ENCODE data around the gene ANKRD33B. TPM values are rescaled to one million over a fixed set of nuclear protein-coding genes. Genes with fewer than 3 reads are reported as not detected.

The ANKRD33B gene
- total and polyA plus RNA-seq, 2 experiments from 2014 or later: 2.9 to 15.4 TPM

DNA sequence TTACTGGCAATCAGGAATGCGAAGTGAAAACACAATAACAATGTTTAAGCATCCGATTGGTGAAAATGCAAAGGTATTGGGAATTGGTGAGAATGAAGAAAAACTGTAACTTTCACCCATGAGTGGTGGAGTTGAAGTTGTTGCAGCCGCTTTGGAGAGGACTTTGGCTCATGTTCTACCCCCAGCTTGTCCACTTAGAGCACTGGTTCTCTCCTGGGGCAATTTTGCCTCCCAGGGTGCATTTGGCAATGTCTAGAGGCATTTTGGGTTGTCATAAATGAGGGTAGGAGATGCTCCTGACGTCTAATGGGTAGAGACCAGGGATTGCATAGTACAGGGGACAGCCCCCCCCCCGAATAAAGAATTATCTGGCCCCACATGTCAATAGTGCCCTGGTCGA is 46.2 kb downstream of the ANKRD33B start:
- H3K79me2 ChIP-seq (replicated peaks; ENCODE audit: insufficient read depth): no peaks in the 10 kb centered on the region
- H3K27ac Mint-ChIP-seq: no peak overlapping the region
- H3K4me2 ChIP-seq: no peak overlapping the region
- ATAC-seq (no peak), DNase-seq (ENCODE audit: low spot score) (no peak)
- no peaks in the 10 kb centered on the region; the same call in 2 of the 3 replicates for H3K9me3 Mint-ChIP-seq
- no peak overlapping the region for H3K4me3 ChIP-seq
- H4K20me1 ChIP-seq (replicated peaks; ENCODE audit: insufficient read depth): no peaks in the 10 kb centered on the region; the same call in 1 of the 2 replicates
- H3K4me1 Mint-ChIP-seq: peaks cover 35% of the 10 kb centered on the region
- no peaks in the 10 kb centered on the region for H3K36me3 Mint-ChIP-seq (ENCODE audit: low read depth)
- H3K27me3 Mint-ChIP-seq (ENCODE audit: insufficient read depth, low read depth, poor library complexity): peaks cover 2% of the 10 kb centered on the region
- no peak overlapping the region for H3K27ac ChIP-seq (ENCODE audit: low read depth)
- peaks cover 15% of the 10 kb centered on the region for H3K4me1 ChIP-seq (ENCODE audit: insufficient read depth)
- H3F3A ChIP-seq (replicated peaks; ENCODE audit: low read depth): no peaks in the 10 kb centered on the region
- no peaks in the 10 kb centered on the region for H3K9me2 ChIP-seq (ENCODE audit: insufficient read depth)
- no peaks in the 10 kb centered on the region for H3K36me3 ChIP-seq (ENCODE audit: insufficient read depth)
- H3K27me3 ChIP-seq (ENCODE audit: insufficient read depth): no peaks in the 10 kb centered on the region
- H3K4me3 Mint-ChIP-seq: no peak overlapping the region
- no peak overlapping the region for H2AFZ ChIP-seq
- TF ChIP-seq POLR2AphosphoS5 (IDR thresholded peaks at IDR 0.05; ENCODE audit: low read depth) (no peak), NANOG (IDR thresholded peaks at IDR 0.05; ENCODE audit: borderline replicate concordance) (no peak), STAT1 (IDR thresholded peaks at IDR 0.05; ENCODE audit: unreplicated experiment) (no peak), EZH2 (IDR thresholded peaks at IDR 0.05; ENCODE audit: low read depth, unreplicated experiment) (no peak), CTCF (conservative IDR thresholded peaks at IDR 0.05; ENCODE audit: low read depth in 2 of 2) (no peak), REST (IDR thresholded peaks at IDR 0.05; ENCODE audit: unreplicated experiment) (no peak), ZNF331 (CRISPR knock-in tag; IDR thresholded peaks at IDR 0.05; ENCODE audit: low read depth) (no peak), EZH2phosphoT487 (IDR thresholded peaks at IDR 0.05; ENCODE audit: unreplicated experiment) (no peak), JUNB (IDR thresholded peaks at IDR 0.05; ENCODE audit: unreplicated experiment) (no peak), CREB1 (CRISPR knock-in tag; IDR thresholded peaks at IDR 0.05; ENCODE audit: low read depth) (no peak), ZNF114 (CRISPR knock-in tag; IDR thresholded peaks at IDR 0.05) (no peak)
- TF ChIP-seq, protein P1, sequence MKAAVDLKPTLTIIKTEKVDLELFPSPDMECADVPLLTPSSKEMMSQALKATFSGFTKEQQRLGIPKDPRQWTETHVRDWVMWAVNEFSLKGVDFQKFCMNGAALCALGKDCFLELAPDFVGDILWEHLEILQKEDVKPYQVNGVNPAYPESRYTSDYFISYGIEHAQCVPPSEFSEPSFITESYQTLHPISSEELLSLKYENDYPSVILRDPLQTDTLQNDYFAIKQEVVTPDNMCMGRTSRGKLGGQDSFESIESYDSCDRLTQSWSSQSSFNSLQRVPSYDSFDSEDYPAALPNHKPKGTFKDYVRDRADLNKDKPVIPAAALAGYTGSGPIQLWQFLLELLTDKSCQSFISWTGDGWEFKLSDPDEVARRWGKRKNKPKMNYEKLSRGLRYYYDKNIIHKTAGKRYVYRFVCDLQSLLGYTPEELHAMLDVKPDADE (IDR thresholded peaks at IDR 0.05): no peak
- TF ChIP-seq, protein P2, sequence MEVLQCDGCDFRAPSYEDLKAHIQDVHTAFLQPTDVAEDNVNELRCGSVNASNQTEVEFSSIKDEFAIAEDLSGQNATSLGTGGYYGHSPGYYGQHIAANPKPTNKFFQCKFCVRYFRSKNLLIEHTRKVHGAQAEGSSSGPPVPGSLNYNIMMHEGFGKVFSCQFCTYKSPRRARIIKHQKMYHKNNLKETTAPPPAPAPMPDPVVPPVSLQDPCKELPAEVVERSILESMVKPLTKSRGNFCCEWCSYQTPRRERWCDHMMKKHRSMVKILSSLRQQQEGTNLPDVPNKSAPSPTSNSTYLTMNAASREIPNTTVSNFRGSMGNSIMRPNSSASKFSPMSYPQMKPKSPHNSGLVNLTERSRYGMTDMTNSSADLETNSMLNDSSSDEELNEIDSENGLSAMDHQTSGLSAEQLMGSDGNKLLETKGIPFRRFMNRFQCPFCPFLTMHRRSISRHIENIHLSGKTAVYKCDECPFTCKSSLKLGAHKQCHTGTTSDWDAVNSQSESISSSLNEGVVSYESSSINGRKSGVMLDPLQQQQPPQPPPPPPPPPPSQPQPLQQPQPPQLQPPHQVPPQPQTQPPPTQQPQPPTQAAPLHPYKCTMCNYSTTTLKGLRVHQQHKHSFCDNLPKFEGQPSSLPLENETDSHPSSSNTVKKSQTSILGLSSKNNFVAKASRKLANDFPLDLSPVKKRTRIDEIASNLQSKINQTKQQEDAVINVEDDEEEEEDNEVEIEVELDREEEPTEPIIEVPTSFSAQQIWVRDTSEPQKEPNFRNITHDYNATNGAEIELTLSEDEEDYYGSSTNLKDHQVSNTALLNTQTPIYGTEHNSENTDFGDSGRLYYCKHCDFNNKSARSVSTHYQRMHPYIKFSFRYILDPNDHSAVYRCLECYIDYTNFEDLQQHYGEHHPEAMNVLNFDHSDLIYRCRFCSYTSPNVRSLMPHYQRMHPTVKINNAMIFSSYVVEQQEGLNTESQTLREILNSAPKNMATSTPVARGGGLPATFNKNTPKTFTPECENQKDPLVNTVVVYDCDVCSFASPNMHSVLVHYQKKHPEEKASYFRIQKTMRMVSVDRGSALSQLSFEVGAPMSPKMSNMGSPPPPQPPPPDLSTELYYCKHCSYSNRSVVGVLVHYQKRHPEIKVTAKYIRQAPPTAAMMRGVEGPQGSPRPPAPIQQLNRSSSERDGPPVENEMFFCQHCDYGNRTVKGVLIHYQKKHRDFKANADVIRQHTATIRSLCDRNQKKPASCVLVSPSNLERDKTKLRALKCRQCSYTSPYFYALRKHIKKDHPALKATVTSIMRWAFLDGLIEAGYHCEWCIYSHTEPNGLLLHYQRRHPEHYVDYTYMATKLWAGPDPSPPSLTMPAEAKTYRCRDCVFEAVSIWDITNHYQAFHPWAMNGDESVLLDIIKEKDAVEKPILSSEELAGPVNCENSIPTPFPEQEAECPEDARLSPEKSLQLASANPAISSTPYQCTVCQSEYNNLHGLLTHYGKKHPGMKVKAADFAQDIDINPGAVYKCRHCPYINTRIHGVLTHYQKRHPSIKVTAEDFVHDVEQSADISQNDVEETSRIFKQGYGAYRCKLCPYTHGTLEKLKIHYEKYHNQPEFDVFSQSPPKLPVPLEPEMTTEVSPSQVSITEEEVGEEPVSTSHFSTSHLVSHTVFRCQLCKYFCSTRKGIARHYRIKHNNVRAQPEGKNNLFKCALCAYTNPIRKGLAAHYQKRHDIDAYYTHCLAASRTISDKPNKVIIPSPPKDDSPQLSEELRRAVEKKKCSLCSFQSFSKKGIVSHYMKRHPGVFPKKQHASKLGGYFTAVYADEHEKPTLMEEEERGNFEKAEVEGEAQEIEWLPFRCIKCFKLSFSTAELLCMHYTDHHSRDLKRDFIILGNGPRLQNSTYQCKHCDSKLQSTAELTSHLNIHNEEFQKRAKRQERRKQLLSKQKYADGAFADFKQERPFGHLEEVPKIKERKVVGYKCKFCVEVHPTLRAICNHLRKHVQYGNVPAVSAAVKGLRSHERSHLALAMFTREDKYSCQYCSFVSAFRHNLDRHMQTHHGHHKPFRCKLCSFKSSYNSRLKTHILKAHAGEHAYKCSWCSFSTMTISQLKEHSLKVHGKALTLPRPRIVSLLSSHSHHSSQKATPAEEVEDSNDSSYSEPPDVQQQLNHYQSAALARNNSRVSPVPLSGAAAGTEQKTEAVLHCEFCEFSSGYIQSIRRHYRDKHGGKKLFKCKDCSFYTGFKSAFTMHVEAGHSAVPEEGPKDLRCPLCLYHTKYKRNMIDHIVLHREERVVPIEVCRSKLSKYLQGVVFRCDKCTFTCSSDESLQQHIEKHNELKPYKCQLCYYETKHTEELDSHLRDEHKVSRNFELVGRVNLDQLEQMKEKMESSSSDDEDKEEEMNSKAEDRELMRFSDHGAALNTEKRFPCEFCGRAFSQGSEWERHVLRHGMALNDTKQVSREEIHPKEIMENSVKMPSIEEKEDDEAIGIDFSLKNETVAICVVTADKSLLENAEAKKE (CRISPR knock-in tag; IDR thresholded peaks at IDR 0.05): no peak

Measured in GM23338 (cell line).